ENCODE data around the gene EFCAB8. TPM values are rescaled to one million over a fixed set of nuclear protein-coding genes. Genes with fewer than 3 reads are reported as not detected.

The EFCAB8 gene
- total RNA-seq, 4 donors from 2014 or later, result 0.13 to 0.78 TPM; not detected in 2

DNA sequence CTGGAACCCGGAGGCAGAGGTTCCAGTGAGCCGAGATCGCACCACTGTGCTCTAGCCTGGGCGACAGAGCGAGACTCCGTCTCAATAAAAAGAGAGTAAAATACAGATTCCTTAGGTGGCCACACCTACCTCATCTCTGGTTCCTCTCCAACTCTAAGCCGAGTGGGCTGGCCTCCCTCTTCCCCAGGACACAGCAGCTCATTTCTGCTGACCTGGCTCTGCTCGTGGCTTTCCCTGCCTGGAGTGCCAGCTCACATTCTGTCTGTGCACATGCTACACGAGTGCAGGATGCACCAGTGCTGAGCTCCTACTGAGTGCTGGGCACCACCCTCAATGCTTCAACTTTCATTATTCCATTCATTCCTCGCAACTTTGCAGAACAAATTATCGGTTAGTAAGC lies 28.8 kb downstream of the EFCAB8 start:
- 89 to 90% methylated on average over 2 to 6 of the region's 11 CpGs for WGBS, 2 donors (ENCODE audit: low coverage in 1 of 2)

DNA sequence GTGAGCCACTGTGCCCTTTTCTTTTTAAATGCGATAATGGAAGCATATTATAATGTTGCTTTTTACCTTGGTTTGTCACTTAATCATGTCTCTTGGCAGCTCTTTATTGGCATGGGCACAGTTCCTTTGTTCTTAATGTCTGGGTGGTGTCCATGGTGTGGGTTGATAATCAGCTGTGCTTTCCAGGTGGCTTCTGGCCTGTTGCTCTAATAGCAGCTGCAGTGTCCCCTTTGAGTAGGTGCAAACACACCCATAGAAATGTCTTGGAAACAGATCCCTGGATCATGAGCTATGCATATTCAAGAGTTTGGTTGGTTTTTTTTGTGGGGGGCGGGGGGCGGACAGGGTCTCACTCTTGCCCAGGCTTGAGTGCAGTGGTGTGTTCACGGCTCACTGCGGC lies 29.9 kb downstream of the EFCAB8 start:
- Histone ChIP-seq H3K9me3 (no peaks in the 10 kb centered on the region), H3K36me3 (no peaks in the 10 kb centered on the region), H3K27ac (no peak overlapping the region), H3K4me1 (no peaks in the 10 kb centered on the region), H3K27me3 (no peaks in the 10 kb centered on the region), H3K4me3 (no peak overlapping the region)
- 96% methylated on average over 2 to 5 of the region's 5 CpGs for WGBS, 2 donors (ENCODE audit: low coverage in 1 of 2)
- no peak for ATAC-seq
- no peak for TF ChIP-seq EP300 (IDR thresholded peaks at IDR 0.05)
- TF ChIP-seq POLR2AphosphoS5 (IDR thresholded peaks at IDR 0.05), result no peak
- TF ChIP-seq, protein P1, sequence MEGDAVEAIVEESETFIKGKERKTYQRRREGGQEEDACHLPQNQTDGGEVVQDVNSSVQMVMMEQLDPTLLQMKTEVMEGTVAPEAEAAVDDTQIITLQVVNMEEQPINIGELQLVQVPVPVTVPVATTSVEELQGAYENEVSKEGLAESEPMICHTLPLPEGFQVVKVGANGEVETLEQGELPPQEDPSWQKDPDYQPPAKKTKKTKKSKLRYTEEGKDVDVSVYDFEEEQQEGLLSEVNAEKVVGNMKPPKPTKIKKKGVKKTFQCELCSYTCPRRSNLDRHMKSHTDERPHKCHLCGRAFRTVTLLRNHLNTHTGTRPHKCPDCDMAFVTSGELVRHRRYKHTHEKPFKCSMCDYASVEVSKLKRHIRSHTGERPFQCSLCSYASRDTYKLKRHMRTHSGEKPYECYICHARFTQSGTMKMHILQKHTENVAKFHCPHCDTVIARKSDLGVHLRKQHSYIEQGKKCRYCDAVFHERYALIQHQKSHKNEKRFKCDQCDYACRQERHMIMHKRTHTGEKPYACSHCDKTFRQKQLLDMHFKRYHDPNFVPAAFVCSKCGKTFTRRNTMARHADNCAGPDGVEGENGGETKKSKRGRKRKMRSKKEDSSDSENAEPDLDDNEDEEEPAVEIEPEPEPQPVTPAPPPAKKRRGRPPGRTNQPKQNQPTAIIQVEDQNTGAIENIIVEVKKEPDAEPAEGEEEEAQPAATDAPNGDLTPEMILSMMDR (IDR thresholded peaks at IDR 0.05), result no peak
- TF ChIP-seq POLR2A (IDR thresholded peaks at IDR 0.05), result no peak

More for the DNA sequence above, 28.8 kb downstream of the EFCAB8 start:
- Histone ChIP-seq H3K9me3 (no peaks in the 10 kb centered on the region), H3K4me3 (no peak overlapping the region), H3K4me1 (no peaks in the 10 kb centered on the region), H3K36me3 (no peaks in the 10 kb centered on the region), H3K27ac (no peak overlapping the region), H3K27me3 (no peaks in the 10 kb centered on the region)
- TF ChIP-seq EP300 (IDR thresholded peaks at IDR 0.05), result no peak
- no peak for TF ChIP-seq POLR2A (IDR thresholded peaks at IDR 0.05)
- TF ChIP-seq, protein P1 (IDR thresholded peaks at IDR 0.05), result no peak
- no peak for TF ChIP-seq POLR2AphosphoS5 (IDR thresholded peaks at IDR 0.05)
- ATAC-seq, result no peak

DNA sequence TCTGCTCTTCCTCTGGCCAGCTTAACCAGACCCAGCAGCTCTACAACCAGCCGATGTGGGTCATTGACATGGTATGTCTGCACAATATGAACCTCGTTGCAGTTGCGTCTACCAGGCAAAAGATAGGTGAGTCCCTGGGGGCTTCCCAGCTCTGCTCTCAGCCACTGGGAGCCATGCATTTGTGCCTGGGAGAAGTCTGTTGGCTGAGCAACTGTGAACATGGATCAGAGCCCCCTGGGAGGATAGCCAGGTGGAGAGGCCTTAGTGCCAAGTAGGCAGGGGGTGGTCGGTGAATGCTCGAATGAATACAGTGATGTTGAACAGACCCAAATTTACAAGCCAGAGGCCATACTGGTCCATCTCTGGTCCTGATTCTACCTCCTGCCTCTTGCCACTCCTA lies 30.6 kb downstream of the EFCAB8 start:
- no peak overlapping the region for H3K4me3 ChIP-seq

DNA sequence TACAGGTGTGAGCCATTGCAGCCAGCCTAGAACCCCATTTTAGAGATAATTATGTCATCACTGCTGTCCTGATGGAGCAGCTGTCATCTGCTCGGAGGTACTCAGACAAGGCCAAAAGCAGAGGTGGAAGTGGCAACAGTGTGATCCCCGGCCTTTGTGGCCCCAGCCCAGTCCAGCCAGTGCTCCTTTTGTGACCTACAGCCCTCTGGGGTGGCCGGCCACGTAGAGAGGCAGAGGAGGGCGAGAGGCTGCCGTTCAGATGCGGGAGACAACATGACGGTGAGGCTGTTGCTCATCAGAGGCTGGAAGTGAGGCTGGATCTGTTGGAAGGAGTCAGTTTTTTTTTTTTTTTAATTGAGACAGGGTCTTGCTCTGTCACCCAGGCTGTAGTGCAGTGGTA lies 32.8 kb downstream of the EFCAB8 start:
- no peak overlapping the region for H3K4me3 ChIP-seq

More for the DNA sequence above, 30.6 kb downstream of the EFCAB8 start:
- H3K4me1 ChIP-seq, result no peaks in the 10 kb centered on the region
- no peaks in the 10 kb centered on the region for H3K36me3 ChIP-seq
- no peak for ATAC-seq
- no peaks in the 10 kb centered on the region for H3K9me3 ChIP-seq
- H3K27ac ChIP-seq, result no peak overlapping the region
- TF ChIP-seq EP300 (IDR thresholded peaks at IDR 0.05) (no peak), POLR2A (IDR thresholded peaks at IDR 0.05) (no peak), POLR2AphosphoS5 (IDR thresholded peaks at IDR 0.05) (no peak)
- TF ChIP-seq, protein P1 (IDR thresholded peaks at IDR 0.05), result no peak
- 72% methylated on average over 5 of the region's 5 CpGs; no CpG with 5 or more reads in 1 of the 2 donors for WGBS, 2 donors (ENCODE audit: low coverage in 1 of 2)
- no peaks in the 10 kb centered on the region for H3K27me3 ChIP-seq

More for the DNA sequence above, 32.8 kb downstream of the EFCAB8 start:
- 80 to 100% methylated on average over 1 to 2 of the region's 8 CpGs for WGBS, 2 donors (ENCODE audit: low coverage in 1 of 2)
- Histone ChIP-seq H3K27me3 (no peaks in the 10 kb centered on the region), H3K9me3 (no peaks in the 10 kb centered on the region), H3K27ac (no peak overlapping the region), H3K4me1 (no peaks in the 10 kb centered on the region), H3K36me3 (no peaks in the 10 kb centered on the region)
- no peak for ATAC-seq
- TF ChIP-seq, protein P1 (IDR thresholded peaks at IDR 0.05), result no peak
- TF ChIP-seq POLR2AphosphoS5 (IDR thresholded peaks at IDR 0.05), result no peak
- TF ChIP-seq EP300 (IDR thresholded peaks at IDR 0.05), result no peak
- TF ChIP-seq POLR2A (IDR thresholded peaks at IDR 0.05), result no peak
